MCF 10A (cell line): ENCODE results near the gene CTBP2. TPM values are rescaled to one million over a fixed set of nuclear protein-coding genes. Genes with fewer than 3 reads are reported as not detected.

Experiments
- BruUV-seq: library from RNA; stranded (reverse); fragments of 400-500 nt; replicated peaks from 2 replicates; lab custom pipeline; 2021; lab: Mats Ljungman, UMichigan
- CTCF ChIA-PET: fragments of 300-600 bp; sonication (Branson Sonifier 250); formaldehyde crosslinking; extraction: SDS; loops from one replicate; lab custom pipeline; 2021; ENCODE audit warnings: antibody characterized with exemption, inconsistent platforms; lab: Yijun Ruan, JAX
- POLR2A ChIA-PET: fragments of 300-600, 350-650 bp; sonication (Branson Sonifier 250); formaldehyde crosslinking; extraction: SDS; loops from one replicate; lab custom pipeline; 2020; ENCODE audit warnings: antibody characterized with exemption, inconsistent platforms; lab: Yijun Ruan, JAX
- DNase-seq: peaks from one replicate; pipeline ENCODE4 v3.0.0-alpha.2; 2018; ENCODE audit not compliant: unreplicated experiment
- H3K27ac Mint-ChIP-seq: one replicate; pipeline ENCODE4 v1.8.0; 2022; ENCODE audit warnings: mild to moderate bottlenecking, low read depth, mixed read lengths; ENCODE audit not compliant: unreplicated experiment
- H3K27me3 Mint-ChIP-seq: one replicate; pipeline ENCODE4 v1.8.0; 2022; ENCODE audit warnings: mixed read lengths; ENCODE audit not compliant: insufficient read depth, unreplicated experiment
- H3K36me3 Mint-ChIP-seq: one replicate; pipeline ENCODE4 v1.8.0; 2022; ENCODE audit warnings: mild to moderate bottlenecking, moderate library complexity, mixed read lengths; ENCODE audit not compliant: insufficient read depth, unreplicated experiment
- H3K4me1 Mint-ChIP-seq: one replicate; pipeline ENCODE4 v1.8.0; 2022; ENCODE audit warnings: mixed read lengths; ENCODE audit not compliant: insufficient read depth, unreplicated experiment
- H3K4me3 Mint-ChIP-seq: one replicate; pipeline ENCODE4 v1.8.0; 2022; ENCODE audit warnings: mild to moderate bottlenecking, moderate library complexity, mixed read lengths; ENCODE audit not compliant: unreplicated experiment
- H3K9me3 Mint-ChIP-seq: one replicate; pipeline ENCODE4 v1.8.0; 2022; ENCODE audit warnings: mixed read lengths; ENCODE audit not compliant: unreplicated experiment
- intact Hi-C: fragments of 100-400 bp; cut with micrococcal nuclease; formaldehyde crosslinking; loops from 2 replicates; pipeline ENCODE4 v1.14.1; 2022
- total RNA-seq: library from RNA; stranded (reverse); gene quantifications from 2 replicates; pipeline ENCODE4 v1.2.3, GENCODE V29; 2022
- TF ChIP-seq, protein P1 (sequence below): fragments of 200-600 bp; IDR thresholded peaks from one replicate; pipeline ENCODE4 v1.8.0; 2022; ENCODE audit warnings: antibody characterized with exemption, mild to moderate bottlenecking; ENCODE audit not compliant: unreplicated experiment

Gene CTBP2
- total RNA-seq, 1 experiment from 2014 or later = 152 TPM

DNA sequence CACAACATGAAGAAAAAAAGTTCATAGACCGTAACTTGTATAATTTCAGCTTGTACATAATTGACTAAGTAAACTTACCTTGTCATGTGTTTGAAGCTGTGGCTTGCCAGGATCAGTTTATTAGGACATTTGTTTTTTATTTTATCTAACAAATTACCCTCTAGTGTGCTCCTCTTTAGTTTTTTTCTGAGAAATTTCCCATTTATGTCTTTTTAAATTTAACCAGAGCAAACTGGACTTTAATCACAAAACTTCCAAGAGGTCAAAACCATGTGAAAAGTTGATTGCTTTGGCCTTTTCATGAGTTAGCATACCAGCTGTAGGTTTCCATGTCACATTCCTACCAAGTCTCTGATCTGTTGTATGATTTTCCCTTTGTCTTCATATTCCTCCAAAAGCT lies 176.0 kb downstream of the CTBP2 start:
- H3K9me3 Mint-ChIP-seq = no peaks in the 10 kb centered on the region
- TF ChIP-seq, protein P1, sequence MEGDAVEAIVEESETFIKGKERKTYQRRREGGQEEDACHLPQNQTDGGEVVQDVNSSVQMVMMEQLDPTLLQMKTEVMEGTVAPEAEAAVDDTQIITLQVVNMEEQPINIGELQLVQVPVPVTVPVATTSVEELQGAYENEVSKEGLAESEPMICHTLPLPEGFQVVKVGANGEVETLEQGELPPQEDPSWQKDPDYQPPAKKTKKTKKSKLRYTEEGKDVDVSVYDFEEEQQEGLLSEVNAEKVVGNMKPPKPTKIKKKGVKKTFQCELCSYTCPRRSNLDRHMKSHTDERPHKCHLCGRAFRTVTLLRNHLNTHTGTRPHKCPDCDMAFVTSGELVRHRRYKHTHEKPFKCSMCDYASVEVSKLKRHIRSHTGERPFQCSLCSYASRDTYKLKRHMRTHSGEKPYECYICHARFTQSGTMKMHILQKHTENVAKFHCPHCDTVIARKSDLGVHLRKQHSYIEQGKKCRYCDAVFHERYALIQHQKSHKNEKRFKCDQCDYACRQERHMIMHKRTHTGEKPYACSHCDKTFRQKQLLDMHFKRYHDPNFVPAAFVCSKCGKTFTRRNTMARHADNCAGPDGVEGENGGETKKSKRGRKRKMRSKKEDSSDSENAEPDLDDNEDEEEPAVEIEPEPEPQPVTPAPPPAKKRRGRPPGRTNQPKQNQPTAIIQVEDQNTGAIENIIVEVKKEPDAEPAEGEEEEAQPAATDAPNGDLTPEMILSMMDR = no peak
- BruUV-seq = no TSS peak
- H3K4me3 Mint-ChIP-seq = no peak overlapping the region
- H3K27ac Mint-ChIP-seq = no peak overlapping the region
- H3K4me1 Mint-ChIP-seq = no peaks in the 10 kb centered on the region
- H3K36me3 Mint-ChIP-seq = peaks cover 86% of the 10 kb centered on the region
- H3K27me3 Mint-ChIP-seq = no peaks in the 10 kb centered on the region
- CTCF ChIA-PET = interaction anchor here (0.5 to 0.9 kb wide), 2 partner anchors 8 to 62 kb away, joined by 3 to 4 read pairs; no protein-coding TSS in a partner anchor
- POLR2A ChIA-PET = interaction anchor here (0.6 to 1.1 kb wide), 3 partner anchors 67 to 686 kb away, joined by 3 read pairs; no protein-coding TSS in a partner anchor
- intact Hi-C loops = no loop called here
- no peak for DNase-seq

DNA sequence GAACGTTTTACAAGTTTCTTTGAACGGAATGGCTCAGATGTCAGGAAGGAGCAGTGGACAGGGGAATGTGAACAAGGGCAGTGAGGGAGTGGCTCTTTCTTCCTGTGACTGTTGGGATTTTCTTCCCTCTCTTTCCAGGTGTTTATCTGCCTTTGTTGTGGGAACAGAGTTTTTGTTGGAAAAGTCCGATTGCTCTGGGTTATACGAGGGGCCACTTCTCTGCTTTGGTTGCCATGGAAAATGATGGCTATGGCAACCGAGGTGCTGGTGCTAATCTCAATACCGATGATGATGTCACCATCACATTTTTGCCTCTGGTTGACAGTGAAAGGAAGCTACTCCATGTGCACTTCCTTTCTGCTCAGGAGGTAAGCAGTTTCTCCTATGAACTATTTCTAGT lies 177.0 kb downstream of the CTBP2 start:
- TF ChIP-seq, protein P1 = no peak
- intact Hi-C loops = no loop called here
- H3K4me3 Mint-ChIP-seq = no peak overlapping the region
- DNase-seq = no peak
- POLR2A ChIA-PET = interaction anchor here (0.6 kb wide), 1 partner anchor 411 kb away, joined by 3 read pairs; no protein-coding TSS in a partner anchor
- no peaks in the 10 kb centered on the region for H3K4me1 Mint-ChIP-seq
- BruUV-seq = no TSS peak
- H3K36me3 Mint-ChIP-seq = peaks cover 81% of the 10 kb centered on the region
- CTCF ChIA-PET = interaction anchor here (1.3 kb wide), 1 partner anchor 9 kb away, joined by 5 read pairs; no protein-coding TSS in a partner anchor
- H3K9me3 Mint-ChIP-seq = no peaks in the 10 kb centered on the region
- H3K27me3 Mint-ChIP-seq = no peaks in the 10 kb centered on the region
- H3K27ac Mint-ChIP-seq = no peak overlapping the region

DNA sequence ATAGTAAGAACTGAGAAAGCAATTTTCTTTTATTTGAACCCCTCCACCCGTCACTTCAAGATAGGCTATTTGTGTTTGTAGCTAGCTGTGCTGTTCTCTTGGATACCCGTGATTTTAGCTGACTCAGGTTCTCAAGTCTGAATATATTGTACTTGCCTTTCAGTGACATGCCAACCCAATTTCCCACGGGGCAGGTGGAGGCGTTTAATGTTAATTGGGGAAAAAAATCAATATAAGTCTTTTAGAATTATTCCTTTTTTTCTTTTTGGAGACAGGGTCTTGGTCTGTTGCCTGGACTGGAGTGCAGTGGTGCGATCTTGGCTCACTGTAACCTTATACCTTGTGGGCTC lies 182.0 kb downstream of the CTBP2 start:
- Mint-ChIP-seq H3K27ac (no peak overlapping the region), H3K27me3 (no peaks in the 10 kb centered on the region), H3K4me3 (no peak overlapping the region), H3K4me1 (peaks cover 6% of the 10 kb centered on the region), H3K36me3 (peaks cover 70% of the 10 kb centered on the region), H3K9me3 (no peaks in the 10 kb centered on the region)
- TF ChIP-seq, protein P1 = no peak
- ChIA-PET POLR2A (no interaction called here), CTCF (interaction anchor here (0.6 to 1.2 kb wide), 3 partner anchors 14 to 574 kb away, joined by 3 to 4 read pairs (median 3); no protein-coding TSS in a partner anchor)
- intact Hi-C loops = no loop called here
- DNase-seq = no peak
- no TSS peak for BruUV-seq

DNA sequence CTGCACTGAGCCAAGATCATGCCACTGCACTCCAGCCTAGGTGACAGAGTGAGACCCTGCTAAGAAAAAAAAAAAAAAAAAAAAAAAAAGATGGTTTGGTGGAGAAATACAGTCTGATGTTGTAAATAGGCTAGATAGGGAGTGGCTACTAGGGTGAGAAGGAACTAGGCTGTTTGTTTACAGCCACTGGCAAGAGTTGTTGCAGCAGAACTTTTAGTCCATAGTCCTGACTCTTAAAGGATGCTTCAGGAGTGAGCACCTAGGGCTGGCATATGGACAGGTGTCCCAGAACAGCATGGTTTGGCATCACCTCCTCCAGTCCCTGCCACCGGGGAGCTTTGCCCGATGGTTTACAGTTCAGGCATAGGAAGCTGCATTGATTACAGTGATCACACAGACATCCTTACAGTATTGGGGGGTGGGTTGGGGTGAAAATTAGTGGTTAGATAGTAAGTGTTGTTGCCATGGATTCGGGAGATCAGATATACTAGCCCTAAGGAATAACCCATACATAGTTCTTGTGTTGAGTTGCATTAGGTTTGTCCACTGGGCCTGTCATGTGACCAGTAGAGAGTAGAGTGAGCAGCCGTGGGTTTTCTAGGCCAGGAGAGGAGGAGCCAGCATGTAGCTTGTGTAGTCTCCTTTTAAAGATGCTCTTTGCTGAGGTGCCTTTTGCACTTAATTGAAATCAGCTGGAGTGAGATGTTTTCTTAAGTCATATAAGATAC lies 182.6 kb downstream of the CTBP2 start:
- no peak overlapping the region for H3K4me3 Mint-ChIP-seq
- no peaks in the 10 kb centered on the region for H3K9me3 Mint-ChIP-seq
- POLR2A ChIA-PET = no interaction called here
- no peak overlapping the region for H3K27ac Mint-ChIP-seq
- CTCF ChIA-PET = interaction anchor here (0.6 to 1.2 kb wide), 2 partner anchors 14 to 61 kb away, joined by 3 to 4 read pairs; no protein-coding TSS in a partner anchor
- no peak for DNase-seq
- H3K36me3 Mint-ChIP-seq = peaks cover 69% of the 10 kb centered on the region
- intact Hi-C loops = no loop called here
- H3K27me3 Mint-ChIP-seq = no peaks in the 10 kb centered on the region
- BruUV-seq = no TSS peak
- TF ChIP-seq, protein P1 = no peak
- H3K4me1 Mint-ChIP-seq = peaks cover 6% of the 10 kb centered on the region
